ENCODE data around the gene IMMP2L.

GRCh38 chr7:111011520-111011919 lies 550.8 kb downstream of the IMMP2L start:
- no peak for TF ChIP-seq SP1 (IDR thresholded peaks at IDR 0.05)
- TF ChIP-seq FOXK2 (IDR thresholded peaks at IDR 0.05) = no peak
- no peak for TF ChIP-seq FOXM1 (IDR thresholded peaks at IDR 0.05; ENCODE audit: borderline replicate concordance)
- TF ChIP-seq SUZ12 (IDR thresholded peaks at IDR 0.05) = no peak
- no peak for TF ChIP-seq ARNT (IDR thresholded peaks at IDR 0.05)
- no peak for TF ChIP-seq HDGF (IDR thresholded peaks at IDR 0.05; ENCODE audit: borderline replicate concordance)
